ENCODE results near the gene DRC3. TPM values are rescaled to one million over a fixed set of nuclear protein-coding genes. Genes with fewer than 3 reads are reported as not detected.
"Not testable (repeated sequence)": the region's sequence is repeated elsewhere in the genome, so short reads cannot be mapped to it uniquely, and the experiment has no call there.

Gene DRC3
- total RNA-seq, 1 donor from 2014 or later = 6.7 TPM

GRCh38 chr17:17940441-17940911 lies 32.2 kb upstream of the DRC3 start:
- DNase-seq (ENCODE audit: low spot score) = no peak

- no peak for DNase-seq (ENCODE audit: low spot score)
Measured at GRCh38 chr17:17941015-17941414, 31.6 kb upstream of the DRC3 start.

- no peak for DNase-seq (ENCODE audit: low spot score)
Measured at GRCh38 chr17:17942846-17943245, 29.8 kb upstream of the DRC3 start.

- no peak for DNase-seq (ENCODE audit: low spot score)
Measured at GRCh38 chr17:17943281-17943984, 29.2 kb upstream of the DRC3 start.

GRCh38 chr17:17944242-17944641 lies 28.4 kb upstream of the DRC3 start:
- DNase-seq (ENCODE audit: low spot score) = no peak

GRCh38 chr17:17944743-17945142 lies 27.9 kb upstream of the DRC3 start:
- DNase-seq (ENCODE audit: low spot score) = no peak

- no peak for DNase-seq (ENCODE audit: low spot score)
Measured at GRCh38 chr17:17946093-17946492, 26.6 kb upstream of the DRC3 start.

- no peak for DNase-seq (ENCODE audit: low spot score)
Measured at GRCh38 chr17:17947309-17947708, 25.4 kb upstream of the DRC3 start.

- DNase-seq (ENCODE audit: low spot score) = no peak
Measured at GRCh38 chr17:17947966-17948365, 24.7 kb upstream of the DRC3 start.

GRCh38 chr17:17950347-17950746 lies 22.3 kb upstream of the DRC3 start:
- no peak for DNase-seq (ENCODE audit: low spot score)

- DNase-seq (ENCODE audit: low spot score) = no peak
Measured at GRCh38 chr17:17950806-17951205, 21.9 kb upstream of the DRC3 start.

GRCh38 chr17:17951524-17951923 lies 21.1 kb upstream of the DRC3 start:
- DNase-seq (ENCODE audit: low spot score) = no peak

GRCh38 chr17:17952691-17953090 lies 20.0 kb upstream of the DRC3 start:
- DNase-seq (ENCODE audit: low spot score) = no peak

GRCh38 chr17:17954079-17954478 lies 18.6 kb upstream of the DRC3 start:
- DNase-seq (ENCODE audit: low spot score) = no peak

GRCh38 chr17:17955790-17956341 lies 16.8 kb upstream of the DRC3 start:
- DNase-seq (ENCODE audit: low spot score) = not testable (repeated sequence)

- no peak for DNase-seq (ENCODE audit: low spot score)
Measured at GRCh38 chr17:17957584-17957916, 15.1 kb upstream of the DRC3 start.

- DNase-seq (ENCODE audit: low spot score) = no peak
Measured at GRCh38 chr17:17958982-17959381, 13.7 kb upstream of the DRC3 start.

GRCh38 chr17:17959520-17960361 lies 12.9 kb upstream of the DRC3 start:
- DNase-seq (ENCODE audit: low spot score) = no peak

GRCh38 chr17:17960500-17961030 lies 12.1 kb upstream of the DRC3 start:
- no peak for DNase-seq (ENCODE audit: low spot score)

GRCh38 chr17:17963066-17963465 lies 9.6 kb upstream of the DRC3 start:
- no peak for DNase-seq (ENCODE audit: low spot score)

- no peak for DNase-seq (ENCODE audit: low spot score)
Measured at GRCh38 chr17:17963694-17964436, 8.8 kb upstream of the DRC3 start.

GRCh38 chr17:17964710-17965109 lies 8.0 kb upstream of the DRC3 start:
- no peak for DNase-seq (ENCODE audit: low spot score)
